ENCODE data around the gene TMEM52B.
"Not testable (repeated sequence)": the region's sequence is repeated elsewhere in the genome, so short reads cannot be mapped to it uniquely, and the experiment has no call there.

Gene TMEM52B

GRCh38 chr12:10171973-10172728 is 6.7 kb upstream of the TMEM52B start, which contains the start of gene OLR1:
OLR1 (minus strand) TSS chr12:10172132; CDS start chr12:10172077, 55 bp downstream.
- DNase-seq (ENCODE audit: low read depth in 2 of 2): no peak

- no peak for DNase-seq (ENCODE audit: low read depth in 2 of 2)
Measured at GRCh38 chr12:10174986-10175614, 3.7 kb upstream of the TMEM52B start.

GRCh38 chr12:10175846-10176636 is 2.8 kb upstream of the TMEM52B start:
- DNase-seq (ENCODE audit: low read depth in 2 of 2): no peak

GRCh38 chr12:10179776-10180181 is 947 bp downstream of the TMEM52B start:
- DNase-seq (ENCODE audit: low read depth in 2 of 2): no peak

- no peak for DNase-seq (ENCODE audit: low read depth in 2 of 2)
Measured at GRCh38 chr12:10182354-10183049, 3.7 kb downstream of the TMEM52B start.

GRCh38 chr12:10184261-10184843 is 5.5 kb downstream of the TMEM52B start:
- no peak for DNase-seq (ENCODE audit: low read depth in 2 of 2)

- DNase-seq (ENCODE audit: low read depth in 2 of 2): no peak
Measured at GRCh38 chr12:10186299-10186698, 7.5 kb downstream of the TMEM52B start.

GRCh38 chr12:10186958-10187357 is 8.1 kb downstream of the TMEM52B start:
- DNase-seq (ENCODE audit: low read depth in 2 of 2): not testable (repeated sequence)

GRCh38 chr12:10189653-10190052 is 10.8 kb downstream of the TMEM52B start:
- no peak for DNase-seq (ENCODE audit: low read depth in 2 of 2)

GRCh38 chr12:10190558-10191388 is 11.9 kb downstream of the TMEM52B start:
- peak in 1 of 2 donors; percentile 6 for DNase-seq (ENCODE audit: low read depth in 2 of 2)

- no peak for DNase-seq (ENCODE audit: low read depth in 2 of 2)
Measured at GRCh38 chr12:10191865-10192264, 13.0 kb downstream of the TMEM52B start.

GRCh38 chr12:10194160-10194670 is 15.4 kb downstream of the TMEM52B start:
- DNase-seq (ENCODE audit: low read depth in 2 of 2): no peak

GRCh38 chr12:10196210-10196609 is 17.4 kb downstream of the TMEM52B start:
- DNase-seq (ENCODE audit: low read depth in 2 of 2): no peak

- no peak for DNase-seq (ENCODE audit: low read depth in 2 of 2)
Measured at GRCh38 chr12:10197879-10198278, 19.0 kb downstream of the TMEM52B start.

GRCh38 chr12:10204495-10204894 is 25.7 kb downstream of the TMEM52B start:
- DNase-seq (ENCODE audit: low read depth in 2 of 2): not testable (repeated sequence)

GRCh38 chr12:10205220-10205807 is 26.5 kb downstream of the TMEM52B start:
- DNase-seq (ENCODE audit: low read depth in 2 of 2): no peak

- no peak for DNase-seq (ENCODE audit: low read depth in 2 of 2)
Measured at GRCh38 chr12:10207136-10207535, 28.3 kb downstream of the TMEM52B start.

GRCh38 chr12:10210225-10210624 is 31.4 kb downstream of the TMEM52B start:
- no peak for DNase-seq (ENCODE audit: low read depth in 2 of 2)

GRCh38 chr12:10211101-10211939 is 32.5 kb downstream of the TMEM52B start:
- no peak for DNase-seq (ENCODE audit: low read depth in 2 of 2)
